ENCODE measurements around the gene NLRC5. TPM values are rescaled to one million over a fixed set of nuclear protein-coding genes. Genes with fewer than 3 reads are reported as not detected.
A peak's percentile ranks its signal among the peaks of the same experiment; 100 is the strongest.

The NLRC5 gene
- 25.5 and 34.5 TPM in 2 replicates for total RNA-seq

- DNase-seq = peak; percentile 89
These were observed at the start of gene NLRC5 for GRCh38 chr16:56988948-56989945. NLRC5 (plus strand) TSS chr16:56989557; CDS start chr16:57020713, 31,156 bp downstream.

GRCh38 chr16:56939801-56940200, 49.6 kb upstream of the NLRC5 start:
- DNase-seq = no peak

- no peak for DNase-seq
These were observed 48.3 kb upstream of the NLRC5 start for GRCh38 chr16:56941092-56941491.

GRCh38 chr16:56941856-56942331, 47.5 kb upstream of the NLRC5 start:
- no peak for DNase-seq

GRCh38 chr16:56943761-56944375, 45.5 kb upstream of the NLRC5 start:
- no peak for DNase-seq

GRCh38 chr16:56944954-56945839, 44.2 kb upstream of the NLRC5 start:
- DNase-seq = no peak

GRCh38 chr16:56945847-56946527, 43.4 kb upstream of the NLRC5 start:
- DNase-seq = no peak

GRCh38 chr16:56946767-56947603, 42.4 kb upstream of the NLRC5 start:
- no peak for DNase-seq

- DNase-seq = no peak
These were observed 41.8 kb upstream of the NLRC5 start for GRCh38 chr16:56947604-56947995.

- no peak for DNase-seq
These were observed 41.1 kb upstream of the NLRC5 start for GRCh38 chr16:56948234-56948633.

GRCh38 chr16:56950051-56950450, 39.3 kb upstream of the NLRC5 start:
- DNase-seq = no peak

GRCh38 chr16:56950455-56950854, 38.9 kb upstream of the NLRC5 start:
- DNase-seq = no peak

GRCh38 chr16:56950881-56951771, 38.2 kb upstream of the NLRC5 start:
- DNase-seq = peak; percentile 74

- DNase-seq = no peak
These were observed 36.4 kb upstream of the NLRC5 start for GRCh38 chr16:56953006-56953405.

- DNase-seq = no peak
These were observed 33.3 kb upstream of the NLRC5 start for GRCh38 chr16:56956076-56956475.

GRCh38 chr16:56956756-56957155, 32.6 kb upstream of the NLRC5 start:
- no peak for DNase-seq

- no peak for DNase-seq
These were observed 28.6 kb upstream of the NLRC5 start for GRCh38 chr16:56960681-56961281.

- DNase-seq = peak; percentile 54
These were observed 28.0 kb upstream of the NLRC5 start for GRCh38 chr16:56961386-56961785.

GRCh38 chr16:56961851-56962281, 27.5 kb upstream of the NLRC5 start, which contains the start of gene CETP:
CETP (plus strand) TSS chr16:56961950; CDS start chr16:56961980, 30 bp downstream.
- DNase-seq = peak; percentile 53
